Activated CD8-positive, alpha-beta memory T cell treated with anti-CD3 and anti-CD28 coated beads, Interleukin-2, amount 50 U/mL, for 24 hours (primary cell): ENCODE measurements around the gene PDE2A.

ENCODE experiments used
- DNase-seq: peaks from one replicate; pipeline ENCODE4 v3.0.0-alpha.2; 2020; ENCODE audit errors: extremely low read depth

The PDE2A gene

GRCh38 chr11:72544589-72544988 lies 129.6 kb downstream of the PDE2A start:
- DNase-seq = no peak

- DNase-seq = no peak
Observed at GRCh38 chr11:72543849-72544542, 130.2 kb downstream of the PDE2A start.

GRCh38 chr11:72541257-72541974 lies 132.8 kb downstream of the PDE2A start:
- no peak for DNase-seq

GRCh38 chr11:72537051-72537450 lies 137.2 kb downstream of the PDE2A start:
- no peak for DNase-seq

GRCh38 chr11:72535194-72535547 lies 139.1 kb downstream of the PDE2A start:
- no peak for DNase-seq

- DNase-seq = no peak
Observed at GRCh38 chr11:72534371-72535193, 139.6 kb downstream of the PDE2A start.

- no peak for DNase-seq
Observed at GRCh38 chr11:72529068-72529467, 145.2 kb downstream of the PDE2A start.

GRCh38 chr11:72528121-72528520 lies 146.1 kb downstream of the PDE2A start:
- no peak for DNase-seq
